Measurements from ENCODE around the gene RASGEF1B. TPM values are rescaled to one million over a fixed set of nuclear protein-coding genes. Genes with fewer than 3 reads are reported as not detected.

The RASGEF1B gene
- total and polyA plus RNA-seq, 9 of the 15 experiments (the other 6 are each of a cell fraction or from before 2014, with no cell fraction given), result 0.04 to 0.57 (median 0.22) TPM

- TF ChIP-seq E2F8 (IDR thresholded peaks at IDR 0.05; ENCODE audit: low read depth, partially characterized antibody), result no peak
- no peak for TF ChIP-seq TSC22D4 (tag; IDR thresholded peaks at IDR 0.05)
- no peak for TF ChIP-seq PML (IDR thresholded peaks at IDR 0.05; ENCODE audit: low read length)
- no peak for TF ChIP-seq ZBTB12 (CRISPR knock-in tag; IDR thresholded peaks at IDR 0.05)
- TF ChIP-seq CXXC5 (CRISPR knock-in tag; IDR thresholded peaks at IDR 0.05), result peak; percentile 55; the same call in 1 of the 2 replicates
- TF ChIP-seq SMAD4 (CRISPR knock-in tag; conservative IDR thresholded peaks at IDR 0.05), result peak; percentile 59
- TF ChIP-seq POLR2A (conservative IDR thresholded peaks at IDR 0.05), result no peak
- 0 out of 6 replicates have a peak, but pooled peaks of 1 of the 3 experiments have one; percentile 39 for TF ChIP-seq ZBTB11 (CRISPR knock-in tag; IDR thresholded peaks at IDR 0.05)
- no peak for TF ChIP-seq ILK (tag; IDR thresholded peaks at IDR 0.05; ENCODE audit: borderline replicate concordance, low read depth)
- peak in 1 of 2 experiments; percentile 45; a peak in 1 of 4 replicates for TF ChIP-seq ZNF639 (CRISPR knock-in tag; conservative IDR thresholded peaks at IDR 0.05 in 1 of 2, IDR thresholded peaks at IDR 0.05 in 1 of 2)
- no peak for TF ChIP-seq TEAD2 (tag; IDR thresholded peaks at IDR 0.05)
- no peak for TF ChIP-seq BMI1 (IDR thresholded peaks at IDR 0.05; ENCODE audit: low read length)
- peak; percentile 58; the same call in 1 of the 2 replicates for TF ChIP-seq EHMT2 (IDR thresholded peaks at IDR 0.05)
- TF ChIP-seq JUN (IDR thresholded peaks at IDR 0.05; ENCODE audit: borderline replicate concordance, low read depth, low read length), result no peak
- no peak for TF ChIP-seq JUN (CRISPR knock-in tag; IDR thresholded peaks at IDR 0.05; ENCODE audit: borderline replicate concordance)
- no peak for TF ChIP-seq THRA (IDR thresholded peaks at IDR 0.05)
- TF ChIP-seq SP2 (IDR thresholded peaks at IDR 0.05; ENCODE audit: extremely low read depth, low read depth, low read length, poor library complexity, severe bottlenecking), result no peak
Observed at GRCh38 chr4:81408341-81408740, 63.4 kb downstream of the RASGEF1B start (continued).

Data from K562 (cell line).